Gastrocnemius medialis (tissue), 4 donors: ENCODE results near the gene UNC93B1. TPM values are rescaled to one million over a fixed set of nuclear protein-coding genes. Genes with fewer than 3 reads are reported as not detected.

ENCODE experiments used
- ATAC-seq, 2 donors: fragments of 150-250 bp; one replicate each; pipeline ENCODE4 v1.9.1; 2016
- DNase-seq, 2 donors: peaks; one replicate each; pipeline ENCODE4 v3.0.0-alpha.2; 2019
- H3K27ac ChIP-seq, 4 donors: fragments of 200-600 bp; sonication (generic); 1 replicate in 1 of 4; 2 replicates in 3 of 4; pipeline ENCODE4 v1.5.1; 2016 to 2018; ENCODE audit warnings: mild to moderate bottlenecking in 2 of 4, moderate library complexity in 1 of 4
- H3K27me3 ChIP-seq, 3 donors: fragments of 200-600 bp; sonication (generic) in 2 of 3; 1 replicate in 1 of 3; 2 replicates in 2 of 3; pipeline versions ENCODE4 v1.5.1 to v1.6.0; 2016 to 2019; ENCODE audit warnings: mild to moderate bottlenecking in 1 of 3, moderate library complexity in 1 of 3
- H3K36me3 ChIP-seq, 2 donors: fragments of 200-600 bp; sonication (generic) in 1 of 2; one replicate each; pipeline ENCODE4 v1.5.1; 2017 to 2018
- H3K4me1 ChIP-seq, 2 donors: fragments of 200-600 bp; sonication (generic) in 1 of 2; one replicate each; pipeline ENCODE4 v1.5.1; 2016 to 2017; ENCODE audit warnings: mild to moderate bottlenecking in 2 of 2
- H3K4me3 ChIP-seq, 4 donors: fragments of 200-600 bp; sonication (generic) in 3 of 4; 1 replicate in 1 of 4; 2 replicates in 3 of 4; pipeline ENCODE4 v1.5.1; 2016 to 2019; ENCODE audit warnings: mild to moderate bottlenecking in 2 of 4
- H3K9me3 ChIP-seq, 3 donors: fragments of 200-600 bp; sonication (generic) in 2 of 3; 1 replicate in 1 of 3; 2 replicates in 2 of 3; pipeline ENCODE4 v1.5.1; 2016 to 2019
- POLR2A ChIP-seq, 2 donors: fragments of 450-650 bp; IDR thresholded peaks; one replicate each; pipeline ENCODE4 v1.6.1; 2017; ENCODE audit warnings: antibody characterized with exemption in 2 of 2, mild to moderate bottlenecking in 2 of 2, moderate library complexity in 2 of 2
- in situ Hi-C, 4 donors: fragments of 200-750 bp; cut with MboI; loops; one replicate each; pipeline versions ENCODE4 v1.15.0 to v1.8.0; 2017; ENCODE audit warnings: low sequenced_read_pairs in 4 of 4
- intact Hi-C: fragments of 100-400 bp; cut with DNase I; formaldehyde crosslinking; loops from one replicate; pipeline ENCODE4 v1.15.1; 2023; ENCODE audit warnings: low total_unique reads
- total RNA-seq, 4 donors: library from RNA; depleted of rRNA; stranded (reverse); fragments of >200 nt; gene quantifications; one replicate each; pipeline versions ENCODE4 v1.1.0 to v1.2.3, GENCODE V29; 2016
- TF ChIP-seq, protein P1 (sequence below), 5 experiments: fragments of 450-650 bp in 3 of 5; fragments of 200-600 bp in 2 of 5; sonication (generic) in 2 of 5; IDR thresholded peaks in 4 of 5; conservative IDR thresholded peaks in 1 of 5; 1 replicate in 4 of 5; 2 replicates in 1 of 5; pipeline ENCODE4 v1.5.1; 2016 to 2019; ENCODE audit warnings: antibody characterized with exemption in 5 of 5, mild to moderate bottlenecking in 3 of 5, moderate library complexity in 3 of 5

Gene UNC93B1
- total RNA-seq, 4 donors from 2014 or later = 5.4 to 8.8 (median 6.4) TPM

DNA sequence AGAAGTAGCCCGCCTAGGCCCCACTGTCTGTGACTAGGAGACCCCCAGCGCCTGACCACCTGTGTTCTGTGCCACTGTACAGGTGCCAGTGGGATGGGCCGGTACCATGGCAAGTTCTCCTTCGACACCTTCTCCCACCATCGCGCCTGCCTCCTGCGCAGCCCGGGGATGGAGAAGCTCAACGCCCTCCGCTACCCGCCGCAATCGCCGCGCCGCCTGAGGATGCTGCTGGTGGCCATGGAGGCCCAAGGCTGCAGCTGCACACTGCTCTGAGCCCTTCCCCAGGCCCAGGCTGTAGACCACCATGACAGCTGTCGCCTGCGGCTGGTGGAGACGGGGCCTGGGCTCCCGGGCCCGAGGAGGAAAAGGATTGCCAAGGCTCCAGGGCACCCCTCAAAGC is 23.8 kb upstream of the UNC93B1 start:
- ATAC-seq (no peak), DNase-seq (no peak)
- Histone ChIP-seq H3K27ac (no peak overlapping the region), H3K4me1 (peaks cover 20 to 23% of the 10 kb centered on the region in 2 donors), H3K9me3 (no peaks in the 10 kb centered on the region), H3K4me3 (no peak overlapping the region), H3K36me3 (no peaks in the 10 kb centered on the region), H3K27me3 (no peaks in the 10 kb centered on the region)
- in situ Hi-C loops (no loop called here), intact Hi-C loops (no loop called here)
- TF ChIP-seq POLR2A (IDR thresholded peaks at IDR 0.05) = no peak
- TF ChIP-seq, protein P1, sequence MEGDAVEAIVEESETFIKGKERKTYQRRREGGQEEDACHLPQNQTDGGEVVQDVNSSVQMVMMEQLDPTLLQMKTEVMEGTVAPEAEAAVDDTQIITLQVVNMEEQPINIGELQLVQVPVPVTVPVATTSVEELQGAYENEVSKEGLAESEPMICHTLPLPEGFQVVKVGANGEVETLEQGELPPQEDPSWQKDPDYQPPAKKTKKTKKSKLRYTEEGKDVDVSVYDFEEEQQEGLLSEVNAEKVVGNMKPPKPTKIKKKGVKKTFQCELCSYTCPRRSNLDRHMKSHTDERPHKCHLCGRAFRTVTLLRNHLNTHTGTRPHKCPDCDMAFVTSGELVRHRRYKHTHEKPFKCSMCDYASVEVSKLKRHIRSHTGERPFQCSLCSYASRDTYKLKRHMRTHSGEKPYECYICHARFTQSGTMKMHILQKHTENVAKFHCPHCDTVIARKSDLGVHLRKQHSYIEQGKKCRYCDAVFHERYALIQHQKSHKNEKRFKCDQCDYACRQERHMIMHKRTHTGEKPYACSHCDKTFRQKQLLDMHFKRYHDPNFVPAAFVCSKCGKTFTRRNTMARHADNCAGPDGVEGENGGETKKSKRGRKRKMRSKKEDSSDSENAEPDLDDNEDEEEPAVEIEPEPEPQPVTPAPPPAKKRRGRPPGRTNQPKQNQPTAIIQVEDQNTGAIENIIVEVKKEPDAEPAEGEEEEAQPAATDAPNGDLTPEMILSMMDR (IDR thresholded peaks at IDR 0.05 in 4 of 5, conservative IDR thresholded peaks at IDR 0.05 in 1 of 5) = no peak

DNA sequence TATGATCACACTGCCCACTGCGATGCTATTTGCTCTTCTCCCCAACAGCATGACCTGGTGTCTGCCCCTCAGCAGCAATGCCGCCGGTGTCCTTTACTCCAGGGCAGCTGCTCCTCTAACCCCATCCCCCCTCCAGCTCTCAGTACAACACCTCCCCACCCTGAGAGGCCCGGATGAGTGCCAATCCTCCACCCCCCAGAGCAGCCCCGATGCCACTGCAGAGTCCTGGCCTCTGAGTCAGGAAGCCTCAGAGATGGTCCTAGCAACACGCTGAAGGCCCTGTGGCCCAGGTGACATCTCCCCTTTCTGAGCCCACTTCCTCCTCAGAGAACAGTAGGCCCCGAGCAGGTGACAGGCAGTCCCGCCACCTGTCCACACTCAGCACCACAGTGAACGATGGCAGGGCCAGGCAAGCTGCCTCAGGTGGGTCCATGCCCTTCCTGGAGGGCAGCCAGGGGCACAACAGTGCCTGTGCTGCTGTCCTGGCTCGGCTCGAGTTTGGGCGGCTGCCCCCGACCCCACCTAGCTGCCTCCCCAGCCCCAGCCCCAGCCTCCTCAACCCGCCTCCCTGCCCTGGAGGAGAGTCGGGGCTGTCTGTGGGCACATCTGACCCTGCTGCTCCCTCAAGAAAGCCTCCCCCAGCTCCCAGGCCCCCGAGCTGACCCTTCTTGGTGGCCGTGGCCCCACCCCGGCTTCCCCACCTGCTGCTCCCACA is 22.7 kb upstream of the UNC93B1 start:
- Histone ChIP-seq H3K27me3 (no peaks in the 10 kb centered on the region), H3K4me3 (no peak overlapping the region), H3K4me1 (peaks cover 10 to 12% of the 10 kb centered on the region in 2 donors), H3K27ac (no peak overlapping the region), H3K36me3 (no peaks in the 10 kb centered on the region), H3K9me3 (no peaks in the 10 kb centered on the region)
- ATAC-seq = no peak
- TF ChIP-seq, protein P1 (IDR thresholded peaks at IDR 0.05 in 4 of 5, conservative IDR thresholded peaks at IDR 0.05 in 1 of 5) = no peak
- TF ChIP-seq POLR2A (IDR thresholded peaks at IDR 0.05) = no peak
- no peak for DNase-seq
- intact Hi-C loops (no loop called here), in situ Hi-C loops (no loop called here)

DNA sequence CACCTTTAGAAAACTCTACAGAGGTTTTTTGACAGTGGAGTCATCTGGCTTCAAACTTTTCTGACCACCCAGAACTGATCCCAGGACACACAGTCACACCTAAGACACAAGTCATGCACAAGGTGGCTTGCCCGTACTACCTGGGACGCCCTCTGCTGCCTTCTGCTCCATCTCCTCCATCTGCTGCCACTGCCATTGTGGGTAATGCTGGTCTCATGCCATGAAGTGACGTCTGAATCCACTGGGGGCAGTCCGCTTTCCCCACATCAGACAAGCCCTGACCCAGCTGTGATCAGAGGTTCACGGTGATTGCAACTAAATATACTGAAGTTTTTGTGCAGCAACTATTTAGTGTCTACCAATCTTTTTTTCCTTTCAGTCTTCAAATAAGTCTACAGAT is 21.1 kb upstream of the UNC93B1 start:
- H3K27me3 ChIP-seq = no peaks in the 10 kb centered on the region
- H3K4me1 ChIP-seq = peaks cover 6 to 7% of the 10 kb centered on the region in 2 donors
- TF ChIP-seq, protein P1 (IDR thresholded peaks at IDR 0.05 in 4 of 5, conservative IDR thresholded peaks at IDR 0.05 in 1 of 5) = no peak
- TF ChIP-seq POLR2A (IDR thresholded peaks at IDR 0.05) = no peak
- no peaks in the 10 kb centered on the region for H3K9me3 ChIP-seq
- in situ Hi-C loops = no loop called here
- no peaks in the 10 kb centered on the region for H3K36me3 ChIP-seq
- no peak overlapping the region for H3K27ac ChIP-seq
- ATAC-seq (no peak), DNase-seq (no peak)
- H3K4me3 ChIP-seq = no peak overlapping the region
- intact Hi-C loops = no loop called here

DNA sequence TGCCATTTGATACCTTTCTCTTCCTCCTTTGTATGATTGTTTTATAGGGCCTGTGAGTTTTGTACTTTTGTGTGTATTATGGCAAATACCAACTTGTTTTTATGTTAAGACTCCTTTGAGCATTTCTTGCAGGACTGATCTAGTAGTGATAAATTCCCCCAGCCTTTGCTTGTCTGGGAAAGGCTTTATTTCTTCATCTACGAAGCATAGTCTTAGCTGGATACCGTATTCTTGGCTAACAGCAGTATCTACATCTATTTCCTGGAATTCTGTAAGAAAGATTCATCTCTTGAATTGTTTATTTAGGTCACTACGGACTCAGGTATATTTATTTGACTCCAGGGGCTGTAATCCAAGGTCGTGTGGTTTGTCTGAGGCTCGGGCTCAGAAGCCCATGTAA is 20.6 kb upstream of the UNC93B1 start:
- in situ Hi-C loops = no loop called here
- Histone ChIP-seq H3K4me1 (peaks cover 2 to 4% of the 10 kb centered on the region in 2 donors), H3K27me3 (no peaks in the 10 kb centered on the region), H3K9me3 (no peaks in the 10 kb centered on the region), H3K27ac (no peak overlapping the region), H3K36me3 (no peaks in the 10 kb centered on the region), H3K4me3 (no peak overlapping the region)
- no peak for TF ChIP-seq POLR2A (IDR thresholded peaks at IDR 0.05)
- TF ChIP-seq, protein P1 (IDR thresholded peaks at IDR 0.05 in 4 of 5, conservative IDR thresholded peaks at IDR 0.05 in 1 of 5) = no peak
- DNase-seq = no peak
- intact Hi-C loops = no loop called here
- no peak for ATAC-seq

DNA sequence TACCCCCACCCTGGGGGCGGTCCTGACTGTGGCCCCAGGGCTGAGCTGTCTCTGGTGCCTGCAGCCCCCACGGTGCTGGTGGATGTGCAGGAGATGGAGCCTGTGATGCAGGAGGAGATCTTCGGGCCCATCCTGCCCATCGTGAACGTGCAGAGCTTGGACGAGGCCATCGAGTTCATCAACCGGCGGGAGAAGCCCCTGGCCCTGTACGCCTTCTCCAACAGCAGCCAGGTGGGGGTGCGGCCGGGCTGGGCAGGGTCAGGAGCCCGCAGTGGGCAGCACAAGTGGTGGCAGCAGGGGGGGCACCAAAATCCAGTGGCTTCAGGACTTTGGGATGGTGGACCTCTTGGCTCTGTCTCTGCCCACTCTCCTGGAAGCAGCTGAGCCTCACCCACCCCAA is 18.6 kb upstream of the UNC93B1 start:
- ATAC-seq (no peak), DNase-seq (no peak)
- H3K4me3 ChIP-seq = no peak overlapping the region
- H3K27ac ChIP-seq = no peak overlapping the region
- intact Hi-C loops (no loop called here), in situ Hi-C loops (no loop called here)
- no peaks in the 10 kb centered on the region for H3K27me3 ChIP-seq
- no peaks in the 10 kb centered on the region for H3K4me1 ChIP-seq
- TF ChIP-seq POLR2A (IDR thresholded peaks at IDR 0.05) = no peak
- TF ChIP-seq, protein P1 (IDR thresholded peaks at IDR 0.05 in 4 of 5, conservative IDR thresholded peaks at IDR 0.05 in 1 of 5) = no peak
- H3K9me3 ChIP-seq = no peaks in the 10 kb centered on the region
- H3K36me3 ChIP-seq = no peaks in the 10 kb centered on the region
